Measurements from ENCODE around the gene KRTAP10-8.
"Not testable (repeated sequence)": the region's sequence is repeated elsewhere in the genome, so short reads cannot be mapped to it uniquely, and the experiment has no call there.

The KRTAP10-8 gene

GRCh38 chr21:44579833-44580144 is 32.1 kb upstream of the KRTAP10-8 start:
- DNase-seq: no peak

- DNase-seq: not testable (repeated sequence)
These were observed 31.6 kb upstream of the KRTAP10-8 start, which contains the start of gene KRTAP10-5 for GRCh38 chr21:44580231-44580821. Gene KRTAP10-5, minus strand, starts transcription at chr21:44580604. Its CDS starts 26 bp downstream, at chr21:44580578.

- no peak for DNase-seq
These were observed 30.7 kb upstream of the KRTAP10-8 start for GRCh38 chr21:44581158-44581557.

- DNase-seq: no peak
These were observed 29.8 kb upstream of the KRTAP10-8 start for GRCh38 chr21:44582055-44582454.

GRCh38 chr21:44583089-44583799 is 28.6 kb upstream of the KRTAP10-8 start:
- DNase-seq: no peak

GRCh38 chr21:44583800-44584147 is 28.1 kb upstream of the KRTAP10-8 start:
- DNase-seq: no peak

GRCh38 chr21:44585892-44586291 is 26.0 kb upstream of the KRTAP10-8 start:
- DNase-seq: no peak

- no peak for DNase-seq
These were observed 22.8 kb upstream of the KRTAP10-8 start for GRCh38 chr21:44589094-44589493.

GRCh38 chr21:44589586-44590305 is 22.1 kb upstream of the KRTAP10-8 start:
- no peak for DNase-seq

GRCh38 chr21:44590311-44590721 is 21.6 kb upstream of the KRTAP10-8 start:
- DNase-seq: no peak

- DNase-seq: not testable (repeated sequence)
These were observed 20.7 kb upstream of the KRTAP10-8 start for GRCh38 chr21:44590897-44591800.

- not testable (repeated sequence) for DNase-seq
These were observed 20.1 kb upstream of the KRTAP10-8 start for GRCh38 chr21:44591801-44592130.

- no peak for DNase-seq
These were observed 19.2 kb upstream of the KRTAP10-8 start, which contains the start of gene KRTAP10-6 for GRCh38 chr21:44592446-44593311. Gene KRTAP10-6, minus strand, starts transcription at chr21:44592505. Its CDS starts 21 bp downstream, at chr21:44592484.

GRCh38 chr21:44593598-44594405 is 18.1 kb upstream of the KRTAP10-8 start:
- peak; percentile 71 for DNase-seq

- DNase-seq: no peak
These were observed 17.4 kb upstream of the KRTAP10-8 start for GRCh38 chr21:44594406-44594916.

- no peak for DNase-seq
These were observed 16.4 kb upstream of the KRTAP10-8 start for GRCh38 chr21:44595524-44595923.

- no peak for DNase-seq
These were observed 15.7 kb upstream of the KRTAP10-8 start for GRCh38 chr21:44596068-44596725.

GRCh38 chr21:44598061-44598460 is 13.8 kb upstream of the KRTAP10-8 start:
- no peak for DNase-seq

- DNase-seq: no peak
These were observed 12.4 kb upstream of the KRTAP10-8 start for GRCh38 chr21:44599264-44600029.
